GM21825 (cell line): ENCODE data around the gene PRKN.
"Not testable (repeated sequence)": the region's sequence is repeated elsewhere in the genome, so short reads cannot be mapped to it uniquely, and the experiment has no call there.

Experiments
- ATAC-seq: cut with Tn5 transposase; IDR thresholded peaks from one replicate; pipeline ENCODE4 v1.9.1; 2021; ENCODE audit warnings: mild to moderate bottlenecking, moderate library complexity; ENCODE audit not compliant: unreplicated experiment

The PRKN gene

GRCh38 chr6:161354956-161355355 lies 1372.6 kb downstream of the PRKN start:
- ATAC-seq = no peak

- no peak for ATAC-seq
These were observed 1373.2 kb downstream of the PRKN start for GRCh38 chr6:161354276-161354840.

GRCh38 chr6:161353208-161353613 lies 1374.4 kb downstream of the PRKN start:
- ATAC-seq = no peak

- no peak for ATAC-seq
These were observed 1375.7 kb downstream of the PRKN start for GRCh38 chr6:161351858-161352257.

- ATAC-seq = no peak
These were observed 1377.7 kb downstream of the PRKN start for GRCh38 chr6:161349886-161350285.

GRCh38 chr6:161348628-161348994 lies 1379.0 kb downstream of the PRKN start:
- no peak for ATAC-seq

GRCh38 chr6:161347988-161348627 lies 1379.5 kb downstream of the PRKN start:
- no peak for ATAC-seq

- ATAC-seq = no peak
These were observed 1380.4 kb downstream of the PRKN start for GRCh38 chr6:161347125-161347524.

GRCh38 chr6:161346717-161347116 lies 1380.8 kb downstream of the PRKN start:
- no peak for ATAC-seq

GRCh38 chr6:161344626-161345025 lies 1382.9 kb downstream of the PRKN start:
- ATAC-seq = no peak

- no peak for ATAC-seq
These were observed 1385.5 kb downstream of the PRKN start for GRCh38 chr6:161342039-161342438.

GRCh38 chr6:161341638-161342037 lies 1385.9 kb downstream of the PRKN start:
- ATAC-seq = no peak

- ATAC-seq = no peak
These were observed 1389.6 kb downstream of the PRKN start for GRCh38 chr6:161338015-161338414.

GRCh38 chr6:161336479-161336878 lies 1391.1 kb downstream of the PRKN start:
- ATAC-seq = no peak

GRCh38 chr6:161333410-161333809 lies 1394.2 kb downstream of the PRKN start:
- no peak for ATAC-seq

GRCh38 chr6:161331402-161332081 lies 1396.0 kb downstream of the PRKN start:
- not testable (repeated sequence) for ATAC-seq

GRCh38 chr6:161327360-161327953 lies 1400.1 kb downstream of the PRKN start:
- no peak for ATAC-seq

GRCh38 chr6:161319231-161319630 lies 1408.3 kb downstream of the PRKN start:
- ATAC-seq = no peak

GRCh38 chr6:161318456-161318855 lies 1409.1 kb downstream of the PRKN start:
- ATAC-seq = no peak

- no peak for ATAC-seq
These were observed 1411.0 kb downstream of the PRKN start for GRCh38 chr6:161316531-161316930.

- ATAC-seq = not testable (repeated sequence)
These were observed 1412.2 kb downstream of the PRKN start for GRCh38 chr6:161315246-161315917.
